Glutamatergic neuron (in vitro differentiated cells): ENCODE data around the gene AFAP1L2. TPM values are rescaled to one million over a fixed set of nuclear protein-coding genes. Genes with fewer than 3 reads are reported as not detected.

Experiments
- DNase-seq: peaks from one replicate; pipeline ENCODE4 v3.0.0; 2022
- H3K27ac Mint-ChIP-seq: one replicate; pipeline ENCODE4 v1.8.0; 2020; ENCODE audit warnings: mild to moderate bottlenecking, mixed read lengths, inconsistent platforms; ENCODE audit not compliant: unreplicated experiment
- H3K27me3 Mint-ChIP-seq: one replicate; pipeline ENCODE4 v1.8.0; 2020; ENCODE audit warnings: mild to moderate bottlenecking, moderate library complexity, mixed read lengths, inconsistent platforms; ENCODE audit not compliant: unreplicated experiment
- H3K36me3 Mint-ChIP-seq: one replicate; pipeline ENCODE4 v1.8.0; 2020; ENCODE audit warnings: mild to moderate bottlenecking, mixed read lengths, inconsistent platforms; ENCODE audit not compliant: unreplicated experiment
- H3K4me1 Mint-ChIP-seq: one replicate; pipeline ENCODE4 v1.8.0; 2020; ENCODE audit warnings: mild to moderate bottlenecking, low read depth, mixed read lengths, inconsistent platforms; ENCODE audit not compliant: unreplicated experiment
- H3K4me3 Mint-ChIP-seq: one replicate; pipeline ENCODE4 v1.8.0; 2020; ENCODE audit warnings: mild to moderate bottlenecking, mixed read lengths, inconsistent platforms; ENCODE audit not compliant: unreplicated experiment
- H3K9me3 Mint-ChIP-seq: one replicate; pipeline ENCODE4 v1.8.0; 2020; ENCODE audit warnings: mild to moderate bottlenecking, moderate library complexity, mixed read lengths, inconsistent platforms; ENCODE audit not compliant: unreplicated experiment
- CTCF ChIP-seq: fragments of 200-600 bp; sonication (generic); IDR thresholded peaks from one replicate; pipeline ENCODE4 v1.5.0; 2021; ENCODE audit not compliant: partially characterized antibody, unreplicated experiment
- total RNA-seq: library from RNA; stranded (reverse); fragmentation: NEBNext Ultra II Directional; extraction: Animal tissue kit (Norgen Biotek cat#: 25700); gene quantifications from one replicate; pipeline ENCODE4 v1.2.1, GENCODE V29; 2021; ENCODE audit not compliant: unreplicated experiment

AFAP1L2 gene
- total RNA-seq, 1 donor from 2014 or later: 1.9 TPM

GRCh38 chr10:114359041-114359952 lies 45.0 kb downstream of the AFAP1L2 start:
- no peak overlapping the region for H3K27ac Mint-ChIP-seq
- TF ChIP-seq CTCF: no peak
- no peak overlapping the region for H3K4me3 Mint-ChIP-seq
- DNase-seq: no peak
- no peaks in the 10 kb centered on the region for H3K9me3 Mint-ChIP-seq
- H3K36me3 Mint-ChIP-seq: peaks cover 2% of the 10 kb centered on the region
- H3K27me3 Mint-ChIP-seq: peaks cover 5% of the 10 kb centered on the region
- H3K4me1 Mint-ChIP-seq: peaks cover 13% of the 10 kb centered on the region

GRCh38 chr10:114357515-114357996 lies 46.7 kb downstream of the AFAP1L2 start:
- no peak overlapping the region for H3K27ac Mint-ChIP-seq
- H3K4me1 Mint-ChIP-seq: peaks cover 7% of the 10 kb centered on the region
- no peak for DNase-seq
- H3K4me3 Mint-ChIP-seq: no peak overlapping the region
- H3K27me3 Mint-ChIP-seq: no peaks in the 10 kb centered on the region
- no peaks in the 10 kb centered on the region for H3K9me3 Mint-ChIP-seq
- H3K36me3 Mint-ChIP-seq: peaks cover 4% of the 10 kb centered on the region
- TF ChIP-seq CTCF: no peak

GRCh38 chr10:114356751-114357514 lies 47.4 kb downstream of the AFAP1L2 start:
- H3K36me3 Mint-ChIP-seq: peaks cover 4% of the 10 kb centered on the region
- no peak for TF ChIP-seq CTCF
- peaks cover 2% of the 10 kb centered on the region for H3K4me1 Mint-ChIP-seq
- H3K4me3 Mint-ChIP-seq: no peak overlapping the region
- H3K27ac Mint-ChIP-seq: no peak overlapping the region
- H3K9me3 Mint-ChIP-seq: no peaks in the 10 kb centered on the region
- no peak for DNase-seq
- no peaks in the 10 kb centered on the region for H3K27me3 Mint-ChIP-seq

GRCh38 chr10:114356126-114356525 lies 48.2 kb downstream of the AFAP1L2 start:
- no peak for DNase-seq
- TF ChIP-seq CTCF: no peak
- Mint-ChIP-seq H3K4me3 (no peak overlapping the region), H3K27me3 (no peaks in the 10 kb centered on the region), H3K36me3 (peaks cover 4% of the 10 kb centered on the region), H3K9me3 (no peaks in the 10 kb centered on the region), H3K4me1 (peaks cover 2% of the 10 kb centered on the region), H3K27ac (no peak overlapping the region)
